ENCODE results near the gene SLC2A4RG.

The SLC2A4RG gene
- 7.0 to 83.0 (median 72.3) reads per million in 3 experiments for total RNA-seq

GRCh38 chr20:63739130-63740069 is at the start of gene SLC2A4RG:
SLC2A4RG (plus strand) TSS chr20:63739776; CDS start chr20:63739913, 137 bp downstream.
- peak; percentile 62 for DNase-seq

GRCh38 chr20:63690003-63690897 is 49.3 kb upstream of the SLC2A4RG start:
- DNase-seq = no peak

GRCh38 chr20:63690898-63691710 is 48.5 kb upstream of the SLC2A4RG start:
- DNase-seq = no peak

- no peak for DNase-seq
Observed at GRCh38 chr20:63691711-63692435, 47.7 kb upstream of the SLC2A4RG start.

GRCh38 chr20:63692436-63693082 is 47.0 kb upstream of the SLC2A4RG start:
- DNase-seq = no peak

GRCh38 chr20:63693083-63693732 is 46.4 kb upstream of the SLC2A4RG start:
- DNase-seq = no peak

- DNase-seq = no peak
Observed at GRCh38 chr20:63693733-63694583, 45.6 kb upstream of the SLC2A4RG start.

- DNase-seq = no peak
Observed at GRCh38 chr20:63694584-63695423, 44.8 kb upstream of the SLC2A4RG start.

GRCh38 chr20:63695424-63696305 is 43.9 kb upstream of the SLC2A4RG start:
- DNase-seq = no peak

GRCh38 chr20:63696306-63696627 is 43.3 kb upstream of the SLC2A4RG start:
- no peak for DNase-seq

- DNase-seq = no peak
Observed at GRCh38 chr20:63696628-63697356, 42.8 kb upstream of the SLC2A4RG start, which contains the start of gene TNFRSF6B. TNFRSF6B (plus strand) TSS chr20:63696652; CDS start chr20:63696768, 116 bp downstream.

GRCh38 chr20:63697357-63697867 is 42.2 kb upstream of the SLC2A4RG start:
- no peak for DNase-seq

GRCh38 chr20:63697868-63698545 is 41.6 kb upstream of the SLC2A4RG start:
- DNase-seq = no peak

- no peak for DNase-seq
Observed at GRCh38 chr20:63698739-63699465, 40.7 kb upstream of the SLC2A4RG start.

GRCh38 chr20:63699466-63700198 is 39.9 kb upstream of the SLC2A4RG start:
- no peak for DNase-seq
